ENCODE results near the gene FHIT.

Gene FHIT

DNA sequence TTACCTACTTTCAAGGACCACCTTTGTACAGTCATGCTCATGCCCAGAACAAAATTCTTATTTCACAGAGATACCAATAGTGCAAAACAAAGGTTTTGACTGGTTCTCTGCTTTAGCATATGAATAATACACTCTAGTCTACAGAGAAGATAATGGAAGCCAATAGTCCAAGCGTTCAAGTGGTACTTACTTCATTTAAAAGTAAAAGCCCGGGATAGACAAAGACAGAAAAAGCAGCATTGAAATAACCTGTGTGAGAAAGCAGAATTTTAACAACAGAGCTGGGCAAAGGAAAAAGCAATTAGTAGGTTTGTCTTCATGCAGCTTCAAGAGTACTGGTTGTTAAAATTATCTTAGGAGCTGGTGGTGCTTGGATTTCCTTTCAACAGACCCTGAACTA is 848.3 kb downstream of the FHIT start:
- H3K4me1 ChIP-seq (ENCODE audit: control insufficient read depth, insufficient read depth, low read length, poor library complexity, severe bottlenecking), result no peaks in the 10 kb centered on the region
- no peak overlapping the region for H3K27ac ChIP-seq (ENCODE audit: insufficient read depth, low read length, poor library complexity, severe bottlenecking)
- no peaks in the 10 kb centered on the region for H3K9me3 ChIP-seq (ENCODE audit: control insufficient read depth, low read length)
- no peak overlapping the region for H3K4me3 ChIP-seq (ENCODE audit: insufficient read depth, low read depth, low read length, poor library complexity, severe bottlenecking)
- H3K27me3 ChIP-seq (replicated peaks; ENCODE audit: control insufficient read depth, insufficient read depth, low read length, poor library complexity, severe bottlenecking), result no peaks in the 10 kb centered on the region
- no peak for DNase-seq
- no peaks in the 10 kb centered on the region for H3K36me3 ChIP-seq (ENCODE audit: control insufficient read depth, insufficient read depth, low read length)

GRCh38 chr3:60399861-60400845 is 851.1 kb downstream of the FHIT start:
- no peak for DNase-seq

GRCh38 chr3:60399292-60399691 is 852.0 kb downstream of the FHIT start:
- no peak for DNase-seq
- Histone ChIP-seq H3K4me1 (ENCODE audit: control insufficient read depth, insufficient read depth, low read length, poor library complexity, severe bottlenecking) (no peaks in the 10 kb centered on the region), H3K27ac (ENCODE audit: insufficient read depth, low read length, poor library complexity, severe bottlenecking) (no peak overlapping the region), H3K9me3 (ENCODE audit: control insufficient read depth, low read length) (no peaks in the 10 kb centered on the region), H3K27me3 (replicated peaks; ENCODE audit: control insufficient read depth, insufficient read depth, low read length, poor library complexity, severe bottlenecking) (no peaks in the 10 kb centered on the region), H3K36me3 (ENCODE audit: control insufficient read depth, insufficient read depth, low read length) (no peaks in the 10 kb centered on the region), H3K4me3 (ENCODE audit: insufficient read depth, low read depth, low read length, poor library complexity, severe bottlenecking) (no peak overlapping the region)

More at GRCh38 chr3:60399861-60400845, 851.1 kb downstream of the FHIT start:
- no peaks in the 10 kb centered on the region for H3K9me3 ChIP-seq (ENCODE audit: control insufficient read depth, low read length)
- no peak overlapping the region for H3K4me3 ChIP-seq (ENCODE audit: insufficient read depth, low read depth, low read length, poor library complexity, severe bottlenecking)
- H3K36me3 ChIP-seq (ENCODE audit: control insufficient read depth, insufficient read depth, low read length), result no peaks in the 10 kb centered on the region
- no peaks in the 10 kb centered on the region for H3K4me1 ChIP-seq (ENCODE audit: control insufficient read depth, insufficient read depth, low read length, poor library complexity, severe bottlenecking)
- no peak overlapping the region for H3K27ac ChIP-seq (ENCODE audit: insufficient read depth, low read length, poor library complexity, severe bottlenecking)
- no peaks in the 10 kb centered on the region for H3K27me3 ChIP-seq (replicated peaks; ENCODE audit: control insufficient read depth, insufficient read depth, low read length, poor library complexity, severe bottlenecking)

- Histone ChIP-seq H3K27ac (ENCODE audit: insufficient read depth, low read length, poor library complexity, severe bottlenecking) (no peak overlapping the region), H3K27me3 (replicated peaks; ENCODE audit: control insufficient read depth, insufficient read depth, low read length, poor library complexity, severe bottlenecking) (no peaks in the 10 kb centered on the region), H3K4me1 (ENCODE audit: control insufficient read depth, insufficient read depth, low read length, poor library complexity, severe bottlenecking) (no peaks in the 10 kb centered on the region), H3K9me3 (ENCODE audit: control insufficient read depth, low read length) (no peaks in the 10 kb centered on the region), H3K4me3 (ENCODE audit: insufficient read depth, low read depth, low read length, poor library complexity, severe bottlenecking) (no peak overlapping the region), H3K36me3 (ENCODE audit: control insufficient read depth, insufficient read depth, low read length) (no peaks in the 10 kb centered on the region)
- no peak for DNase-seq
Observed at GRCh38 chr3:60395173-60395762, 856.0 kb downstream of the FHIT start.

GRCh38 chr3:60393946-60394345 is 857.3 kb downstream of the FHIT start:
- H3K27me3 ChIP-seq (replicated peaks; ENCODE audit: control insufficient read depth, insufficient read depth, low read length, poor library complexity, severe bottlenecking), result no peaks in the 10 kb centered on the region
- no peaks in the 10 kb centered on the region for H3K9me3 ChIP-seq (ENCODE audit: control insufficient read depth, low read length)
- no peak for DNase-seq
- no peaks in the 10 kb centered on the region for H3K36me3 ChIP-seq (ENCODE audit: control insufficient read depth, insufficient read depth, low read length)
- no peak overlapping the region for H3K4me3 ChIP-seq (ENCODE audit: insufficient read depth, low read depth, low read length, poor library complexity, severe bottlenecking)
- no peak overlapping the region for H3K27ac ChIP-seq (ENCODE audit: insufficient read depth, low read length, poor library complexity, severe bottlenecking)
- H3K4me1 ChIP-seq (ENCODE audit: control insufficient read depth, insufficient read depth, low read length, poor library complexity, severe bottlenecking), result no peaks in the 10 kb centered on the region

- Histone ChIP-seq H3K4me1 (ENCODE audit: control insufficient read depth, insufficient read depth, low read length, poor library complexity, severe bottlenecking) (no peaks in the 10 kb centered on the region), H3K36me3 (ENCODE audit: control insufficient read depth, insufficient read depth, low read length) (no peaks in the 10 kb centered on the region), H3K27ac (ENCODE audit: insufficient read depth, low read length, poor library complexity, severe bottlenecking) (no peak overlapping the region), H3K4me3 (ENCODE audit: insufficient read depth, low read depth, low read length, poor library complexity, severe bottlenecking) (no peak overlapping the region), H3K27me3 (replicated peaks; ENCODE audit: control insufficient read depth, insufficient read depth, low read length, poor library complexity, severe bottlenecking) (no peaks in the 10 kb centered on the region), H3K9me3 (ENCODE audit: control insufficient read depth, low read length) (no peaks in the 10 kb centered on the region)
- no peak for DNase-seq
Observed at GRCh38 chr3:60392501-60392900, 858.8 kb downstream of the FHIT start.

- Histone ChIP-seq H3K27me3 (replicated peaks; ENCODE audit: control insufficient read depth, insufficient read depth, low read length, poor library complexity, severe bottlenecking) (no peaks in the 10 kb centered on the region), H3K4me3 (ENCODE audit: insufficient read depth, low read depth, low read length, poor library complexity, severe bottlenecking) (no peak overlapping the region), H3K27ac (ENCODE audit: insufficient read depth, low read length, poor library complexity, severe bottlenecking) (no peak overlapping the region), H3K36me3 (ENCODE audit: control insufficient read depth, insufficient read depth, low read length) (no peaks in the 10 kb centered on the region), H3K4me1 (ENCODE audit: control insufficient read depth, insufficient read depth, low read length, poor library complexity, severe bottlenecking) (no peaks in the 10 kb centered on the region), H3K9me3 (ENCODE audit: control insufficient read depth, low read length) (no peaks in the 10 kb centered on the region)
- DNase-seq, result no peak
Observed at GRCh38 chr3:60391292-60391691, 860.0 kb downstream of the FHIT start.

DNA sequence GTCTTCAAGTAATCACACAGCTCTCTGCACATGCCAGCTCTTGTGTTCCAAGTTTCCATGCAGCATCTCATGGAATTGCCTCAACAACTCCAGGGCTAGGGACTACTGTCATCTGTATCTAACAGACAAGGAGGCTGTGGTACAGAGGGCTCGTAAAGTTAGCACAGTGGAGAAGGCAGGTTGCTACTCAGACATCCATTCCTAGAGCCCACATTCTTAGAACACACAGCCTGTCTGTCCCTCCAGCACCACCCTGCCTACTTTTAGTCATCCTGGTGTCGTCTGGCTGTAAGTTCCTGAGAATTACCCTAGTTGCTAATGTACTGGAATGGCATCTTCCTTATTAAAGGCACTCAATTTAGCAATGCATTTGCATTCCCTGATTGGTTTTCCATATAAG is 862.5 kb downstream of the FHIT start:
- no peak overlapping the region for H3K4me3 ChIP-seq (ENCODE audit: insufficient read depth, low read depth, low read length, poor library complexity, severe bottlenecking)
- no peaks in the 10 kb centered on the region for H3K4me1 ChIP-seq (ENCODE audit: control insufficient read depth, insufficient read depth, low read length, poor library complexity, severe bottlenecking)
- no peaks in the 10 kb centered on the region for H3K36me3 ChIP-seq (ENCODE audit: control insufficient read depth, insufficient read depth, low read length)
- H3K9me3 ChIP-seq (ENCODE audit: control insufficient read depth, low read length), result no peaks in the 10 kb centered on the region
- H3K27ac ChIP-seq (ENCODE audit: insufficient read depth, low read length, poor library complexity, severe bottlenecking), result no peak overlapping the region
- H3K27me3 ChIP-seq (replicated peaks; ENCODE audit: control insufficient read depth, insufficient read depth, low read length, poor library complexity, severe bottlenecking), result no peaks in the 10 kb centered on the region
- DNase-seq, result no peak

DNA sequence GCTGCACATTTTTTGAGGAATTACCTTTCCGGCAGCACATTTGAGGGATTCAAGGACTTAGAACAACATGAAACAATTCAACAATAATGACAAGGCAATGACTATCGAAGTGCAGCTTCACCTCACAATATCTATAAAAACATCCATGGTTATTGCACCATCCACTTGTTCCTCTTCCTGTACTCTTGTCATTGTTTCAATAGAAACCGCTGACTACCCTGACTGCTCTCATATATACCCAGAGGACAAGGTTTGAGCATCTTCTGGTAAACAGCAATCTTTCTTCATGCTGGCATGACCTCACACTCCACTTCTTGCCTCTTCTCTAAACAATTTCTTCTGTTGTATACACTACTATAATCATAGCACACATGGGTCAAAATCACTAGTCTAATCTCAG is 864.9 kb downstream of the FHIT start:
- Histone ChIP-seq H3K9me3 (ENCODE audit: control insufficient read depth, low read length) (no peaks in the 10 kb centered on the region), H3K27ac (ENCODE audit: insufficient read depth, low read length, poor library complexity, severe bottlenecking) (no peak overlapping the region), H3K4me1 (ENCODE audit: control insufficient read depth, insufficient read depth, low read length, poor library complexity, severe bottlenecking) (no peaks in the 10 kb centered on the region), H3K36me3 (ENCODE audit: control insufficient read depth, insufficient read depth, low read length) (no peaks in the 10 kb centered on the region), H3K4me3 (ENCODE audit: insufficient read depth, low read depth, low read length, poor library complexity, severe bottlenecking) (no peak overlapping the region), H3K27me3 (replicated peaks; ENCODE audit: control insufficient read depth, insufficient read depth, low read length, poor library complexity, severe bottlenecking) (no peaks in the 10 kb centered on the region)
- no peak for DNase-seq

DNA sequence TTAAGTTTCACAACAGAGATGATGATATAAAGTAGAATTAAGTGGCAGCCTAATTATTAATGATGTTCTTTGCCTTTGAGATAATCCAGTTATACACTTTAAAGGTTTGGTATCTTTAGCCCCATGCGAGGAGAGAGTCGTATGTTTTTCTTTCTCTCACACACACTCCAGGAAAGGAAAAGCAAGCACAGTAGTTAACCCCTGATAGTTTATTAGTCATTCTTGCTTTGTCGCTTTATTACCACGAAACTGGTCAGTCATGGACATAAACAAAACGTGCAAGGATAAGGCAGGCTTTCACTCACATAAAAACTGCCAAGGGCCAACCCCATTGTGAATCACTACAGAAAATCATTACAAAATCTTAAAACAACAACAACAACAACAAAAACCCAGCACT is 866.9 kb downstream of the FHIT start:
- H3K27me3 ChIP-seq (replicated peaks; ENCODE audit: control insufficient read depth, insufficient read depth, low read length, poor library complexity, severe bottlenecking), result no peaks in the 10 kb centered on the region

More for the DNA sequence above, 866.9 kb downstream of the FHIT start:
- no peak for DNase-seq
- Histone ChIP-seq H3K9me3 (ENCODE audit: control insufficient read depth, low read length) (no peaks in the 10 kb centered on the region), H3K4me3 (ENCODE audit: insufficient read depth, low read depth, low read length, poor library complexity, severe bottlenecking) (no peak overlapping the region), H3K4me1 (ENCODE audit: control insufficient read depth, insufficient read depth, low read length, poor library complexity, severe bottlenecking) (no peaks in the 10 kb centered on the region), H3K27ac (ENCODE audit: insufficient read depth, low read length, poor library complexity, severe bottlenecking) (no peak overlapping the region), H3K36me3 (ENCODE audit: control insufficient read depth, insufficient read depth, low read length) (no peaks in the 10 kb centered on the region)
